BLaER1 treated with 17β-estradiol and CSF1 and Interleukin-3, amounts not matched to agents 10 nM and 100 nM (cell line): ENCODE measurements around the gene GIMAP5.

Experiments
- H3K27ac ChIP-seq, 11 experiments: shearing (Covaris generic); formaldehyde crosslinking; 2 replicates each; pipeline ENCODE4 v1.8.1; 2022
- H3K27me3 ChIP-seq, 11 experiments: shearing (Covaris generic); formaldehyde crosslinking; 2 replicates each; pipeline ENCODE4 v1.8.1; 2022
- H3K36me3 ChIP-seq, 11 experiments: shearing (Covaris generic); formaldehyde crosslinking; 2 replicates each; pipeline ENCODE4 v1.8.1; 2022
- H3K4me1 ChIP-seq, 10 experiments: shearing (Covaris generic); formaldehyde crosslinking; 2 replicates each; pipeline ENCODE4 v1.8.1; 2022
- H3K4me2 ChIP-seq, 11 experiments: shearing (Covaris generic); formaldehyde crosslinking; 2 replicates each; pipeline ENCODE4 v1.8.1; 2022
- H3K4me3 ChIP-seq, 10 experiments: shearing (Covaris generic); formaldehyde crosslinking; 2 replicates each; pipeline ENCODE4 v1.8.1; 2022
- H3K9ac ChIP-seq, 11 experiments: shearing (Covaris generic); formaldehyde crosslinking; 2 replicates each; pipeline ENCODE4 v1.8.1; 2022
- H3K9me3 ChIP-seq, 11 experiments: shearing (Covaris generic); formaldehyde crosslinking; replicated peaks in 1 of 11; 2 replicates each; pipeline ENCODE4 v1.8.1; 2022
- H4K20me1 ChIP-seq, 11 experiments: shearing (Covaris generic); formaldehyde crosslinking; 2 replicates each; pipeline ENCODE4 v1.8.1; 2022
- Cebpa-rat ChIP-seq, 11 experiments: shearing (Covaris generic); IDR thresholded peaks; 2 replicates each; pipeline ENCODE4 v1.8.1; 2022

Gene GIMAP5

GRCh38 chr7:150748376-150748775, 11.2 kb downstream of the GIMAP5 start:
- H3K27me3 ChIP-seq: no peaks in the 10 kb centered on the region
- H3K36me3 ChIP-seq: peaks cover 0 to 11% (median 0%) of the 10 kb centered on the region in 11 experiments; a peak in 4 of 22 replicates
- H4K20me1 ChIP-seq: peaks cover 0 to 10% (median 0%) of the 10 kb centered on the region in 11 experiments; a peak in 2 of 22 replicates
- H3K4me3 ChIP-seq: no peak overlapping the region
- no peak for TF ChIP-seq Cebpa-rat (IDR thresholded peaks at IDR 0.05)
- H3K27ac ChIP-seq: no peak overlapping the region
- H3K4me2 ChIP-seq: peak overlapping the region in 2 of 11 experiments; percentile 10 to 36; a peak in 4 of 22 replicates
- H3K9ac ChIP-seq: no peak overlapping the region
- H3K4me1 ChIP-seq: peaks cover 0 to 27% (median 5%) of the 10 kb centered on the region in 10 experiments; a peak in 13 of 20 replicates
- no peaks in the 10 kb centered on the region for H3K9me3 ChIP-seq

DNA sequence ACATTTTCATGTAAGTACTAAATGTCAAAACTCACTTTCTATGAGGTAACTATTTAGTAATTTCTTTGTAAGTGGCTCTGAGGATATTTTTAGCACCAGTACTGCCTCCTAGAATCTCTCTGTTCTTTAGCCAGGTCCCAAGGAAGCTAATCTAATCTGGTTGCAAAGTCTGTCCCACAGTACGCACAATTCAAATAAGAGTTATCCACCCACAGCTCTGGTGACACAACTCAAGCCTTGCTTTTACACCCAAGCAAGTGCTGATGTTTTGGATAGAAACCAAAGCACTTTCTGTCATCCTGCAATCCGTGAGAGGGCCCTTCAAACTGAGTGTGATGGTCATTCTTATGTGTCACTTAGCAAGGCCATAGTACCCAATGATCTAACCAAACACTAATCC, 14.5 kb downstream of the GIMAP5 start:
- H3K4me1 ChIP-seq: peaks cover 22 to 56% (median 35%) of the 10 kb centered on the region in 10 experiments
- no peaks in the 10 kb centered on the region for H3K36me3 ChIP-seq
- H3K27me3 ChIP-seq: no peaks in the 10 kb centered on the region
- no peak overlapping the region for H3K4me3 ChIP-seq
- no peak overlapping the region for H3K9ac ChIP-seq
- H3K4me2 ChIP-seq: no peak overlapping the region
- no peak overlapping the region for H3K27ac ChIP-seq
- no peaks in the 10 kb centered on the region for H3K9me3 ChIP-seq
- no peaks in the 10 kb centered on the region for H4K20me1 ChIP-seq
- TF ChIP-seq Cebpa-rat (IDR thresholded peaks at IDR 0.05): no peak

GRCh38 chr7:150753239-150753638, 16.0 kb downstream of the GIMAP5 start:
- Histone ChIP-seq H3K27me3 (no peaks in the 10 kb centered on the region), H3K9me3 (no peaks in the 10 kb centered on the region), H3K4me3 (no peak overlapping the region), H4K20me1 (no peaks in the 10 kb centered on the region), H3K4me2 (peak overlapping the region in 9 of 11 experiments; percentile 6 to 80 (median 29); a peak in 13 of 22 replicates), H3K27ac (peak overlapping the region in 2 of 11 experiments; percentile 10 to 21; a peak in 2 of 22 replicates), H3K4me1 (peaks cover 22 to 50% (median 36%) of the 10 kb centered on the region in 10 experiments), H3K36me3 (no peaks in the 10 kb centered on the region), H3K9ac (peak overlapping the region in 1 of 11 experiments; percentile 5; a peak in 1 of 22 replicates)
- TF ChIP-seq Cebpa-rat (IDR thresholded peaks at IDR 0.05): no peak

GRCh38 chr7:150753826-150754603, 16.8 kb downstream of the GIMAP5 start:
- H3K9ac ChIP-seq: no peak overlapping the region
- no peaks in the 10 kb centered on the region for H3K9me3 ChIP-seq
- no peaks in the 10 kb centered on the region for H4K20me1 ChIP-seq
- no peaks in the 10 kb centered on the region for H3K36me3 ChIP-seq
- TF ChIP-seq Cebpa-rat (IDR thresholded peaks at IDR 0.05): no peak
- H3K4me2 ChIP-seq: peak overlapping the region in 8 of 11 experiments; percentile 6 to 80 (median 42); a peak in 10 of 22 replicates
- H3K4me3 ChIP-seq: no peak overlapping the region
- H3K27ac ChIP-seq: peak overlapping the region in 1 of 11 experiments; percentile 21; a peak in 1 of 22 replicates
- H3K4me1 ChIP-seq: peaks cover 22 to 44% (median 36%) of the 10 kb centered on the region in 10 experiments
- H3K27me3 ChIP-seq: no peaks in the 10 kb centered on the region

- H3K4me1 ChIP-seq: peaks cover 22 to 44% (median 36%) of the 10 kb centered on the region in 10 experiments
- H3K4me3 ChIP-seq: no peak overlapping the region
- no peak for TF ChIP-seq Cebpa-rat (IDR thresholded peaks at IDR 0.05)
- no peaks in the 10 kb centered on the region for H3K36me3 ChIP-seq
- no peaks in the 10 kb centered on the region for H3K27me3 ChIP-seq
- peak overlapping the region in 3 of 11 experiments; percentile 37 to 54 (median 45); a peak in 5 of 22 replicates for H3K9ac ChIP-seq
- H4K20me1 ChIP-seq: no peaks in the 10 kb centered on the region
- H3K27ac ChIP-seq: peak overlapping the region in 3 of 11 experiments; percentile 53 to 63 (median 60); a peak in 5 of 22 replicates
- peak overlapping the region; percentile 65 to 88 (median 79) for H3K4me2 ChIP-seq
- H3K9me3 ChIP-seq: no peaks in the 10 kb centered on the region
These were observed 17.7 kb downstream of the GIMAP5 start for GRCh38 chr7:150754951-150755350.

DNA sequence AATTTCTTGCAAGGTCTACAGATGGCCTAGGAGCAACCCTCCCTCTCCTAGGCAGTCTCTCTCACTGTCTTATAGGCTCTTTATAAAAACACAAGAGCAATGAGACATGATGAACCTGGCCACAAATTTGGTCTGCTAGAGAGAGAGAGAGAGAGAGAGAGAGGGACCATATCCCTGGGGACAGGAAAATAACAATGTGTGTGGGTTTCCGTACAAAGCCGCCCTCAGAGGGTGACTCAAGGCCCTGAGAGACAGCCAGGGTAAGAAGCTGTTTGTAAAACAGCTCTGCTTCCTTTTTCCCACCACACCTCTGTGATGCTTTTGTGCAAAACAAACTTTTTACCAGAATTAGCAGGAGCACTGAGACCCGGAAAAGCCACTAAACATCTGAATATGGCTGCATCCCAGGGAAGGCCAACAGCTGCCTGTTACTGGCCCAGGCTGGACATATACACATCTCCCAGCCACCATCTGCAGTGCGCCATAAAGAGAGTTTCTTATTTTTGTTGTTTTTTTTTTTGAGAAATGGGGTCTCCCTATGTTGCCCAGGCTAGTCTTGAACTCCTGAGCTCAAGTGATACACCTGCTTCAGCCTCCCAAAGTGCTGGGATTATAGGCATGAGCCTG, 18.4 kb downstream of the GIMAP5 start:
- H3K4me2 ChIP-seq: peak overlapping the region; percentile 65 to 88 (median 79)
- peaks cover 22 to 44% (median 36%) of the 10 kb centered on the region in 10 experiments for H3K4me1 ChIP-seq
- no peaks in the 10 kb centered on the region for H4K20me1 ChIP-seq
- no peak for TF ChIP-seq Cebpa-rat (IDR thresholded peaks at IDR 0.05)
- peak overlapping the region in 1 of 10 experiments; percentile 14; a peak in 1 of 20 replicates for H3K4me3 ChIP-seq
- peak overlapping the region in 6 of 11 experiments; percentile 2 to 54 (median 41); a peak in 7 of 22 replicates for H3K9ac ChIP-seq
- no peaks in the 10 kb centered on the region for H3K36me3 ChIP-seq
- H3K27ac ChIP-seq: peak overlapping the region in 8 of 11 experiments; percentile 29 to 68 (median 48); a peak in 16 of 22 replicates
- H3K27me3 ChIP-seq: no peaks in the 10 kb centered on the region
- no peaks in the 10 kb centered on the region; a peak in 1 of 22 replicates for H3K9me3 ChIP-seq

DNA sequence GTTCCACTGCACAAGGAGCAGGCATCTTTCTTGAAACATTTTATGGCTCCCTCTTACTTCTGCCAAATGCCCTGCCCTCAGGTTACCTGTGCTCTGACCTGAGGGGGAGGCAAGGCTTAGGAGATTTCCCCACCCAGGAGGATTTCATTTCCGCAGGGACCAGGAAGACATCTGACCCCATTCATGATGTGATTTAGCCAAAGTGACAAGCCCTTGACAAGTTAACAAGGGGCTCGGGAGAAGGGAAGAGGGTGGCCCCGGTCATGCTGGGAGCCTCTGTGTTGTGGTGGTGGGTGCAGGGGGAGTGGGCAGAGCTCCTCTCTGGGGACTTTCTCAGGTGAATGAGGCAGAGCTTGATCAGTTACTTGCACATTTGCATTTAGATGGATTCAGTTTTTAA, 18.9 kb downstream of the GIMAP5 start:
- Histone ChIP-seq H3K27me3 (no peaks in the 10 kb centered on the region), H3K9ac (peak overlapping the region in 4 of 11 experiments; percentile 2 to 46 (median 28); a peak in 3 of 22 replicates), H3K4me1 (peaks cover 22 to 44% (median 36%) of the 10 kb centered on the region in 10 experiments), H3K36me3 (no peaks in the 10 kb centered on the region), H3K9me3 (peaks cover 0 to 4% (median 1%) of the 10 kb centered on the region in 11 experiments; a peak in 13 of 22 replicates), H4K20me1 (no peaks in the 10 kb centered on the region), H3K4me3 (peak overlapping the region in 1 of 10 experiments; percentile 14; a peak in 1 of 20 replicates), H3K27ac (peak overlapping the region in 8 of 11 experiments; percentile 29 to 68 (median 48); a peak in 16 of 22 replicates), H3K4me2 (peak overlapping the region; percentile 65 to 88 (median 79))
- no peak for TF ChIP-seq Cebpa-rat (IDR thresholded peaks at IDR 0.05)

- TF ChIP-seq Cebpa-rat (IDR thresholded peaks at IDR 0.05): no peak
- H3K9me3 ChIP-seq: peaks cover 0 to 10% (median 7%) of the 10 kb centered on the region in 11 experiments; a peak in 15 of 22 replicates
- peak overlapping the region in 5 of 11 experiments; percentile 76 to 83 (median 79); a peak in 7 of 22 replicates for H3K4me2 ChIP-seq
These were observed 19.6 kb downstream of the GIMAP5 start for GRCh38 chr7:150756858-150757257.

More at GRCh38 chr7:150756858-150757257, 19.6 kb downstream of the GIMAP5 start:
- Histone ChIP-seq H3K9ac (no peak overlapping the region), H3K27me3 (no peaks in the 10 kb centered on the region), H3K4me1 (peaks cover 22 to 44% (median 36%) of the 10 kb centered on the region in 10 experiments), H4K20me1 (no peaks in the 10 kb centered on the region), H3K36me3 (no peaks in the 10 kb centered on the region), H3K27ac (no peak overlapping the region), H3K4me3 (no peak overlapping the region)
